ENCODE measurements around the gene ARHGAP24. TPM values are rescaled to one million over a fixed set of nuclear protein-coding genes. Genes with fewer than 3 reads are reported as not detected.

The ARHGAP24 gene
- total and polyA plus RNA-seq, 10 of the 15 experiments (the other 5 are each of a cell fraction or from before 2014, with no cell fraction given) = 0.10 to 4.2 (median 0.52) TPM

DNA sequence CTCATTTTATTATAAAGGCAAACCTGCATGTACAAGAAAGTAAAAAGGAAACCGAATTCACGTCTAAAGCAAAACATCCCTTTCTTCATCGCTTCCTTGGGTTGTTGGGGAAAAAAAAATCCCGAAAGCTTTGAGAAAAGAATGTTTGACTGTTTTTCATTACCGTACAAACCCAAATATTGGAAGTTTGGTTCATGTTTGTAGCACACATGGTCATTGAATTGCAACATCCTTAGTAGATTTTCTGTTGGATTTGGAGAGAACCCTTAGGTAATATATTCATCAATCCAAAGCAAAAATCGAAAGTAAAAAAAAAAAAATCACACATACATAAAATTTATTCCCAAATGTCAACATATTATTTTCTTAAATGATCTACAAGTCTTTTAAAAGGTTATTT is 464.6 kb downstream of the ARHGAP24 start:
- in situ Hi-C loops (cut with MboI) = no loop called here
- no peak for TF ChIP-seq SIX5 (IDR thresholded peaks at IDR 0.05; ENCODE audit: low read depth, low read length, severe bottlenecking)
- no peak for TF ChIP-seq SPI1 (IDR thresholded peaks at IDR 0.05; ENCODE audit: borderline replicate concordance, insufficient read depth, low read depth, low read length)
- TF ChIP-seq CBFB (IDR thresholded peaks at IDR 0.05; ENCODE audit: low read depth) = no peak
- TF ChIP-seq YY1 (IDR thresholded peaks at IDR 0.05; ENCODE audit: low read depth, low read length) = no peak
- TF ChIP-seq, protein P1, sequence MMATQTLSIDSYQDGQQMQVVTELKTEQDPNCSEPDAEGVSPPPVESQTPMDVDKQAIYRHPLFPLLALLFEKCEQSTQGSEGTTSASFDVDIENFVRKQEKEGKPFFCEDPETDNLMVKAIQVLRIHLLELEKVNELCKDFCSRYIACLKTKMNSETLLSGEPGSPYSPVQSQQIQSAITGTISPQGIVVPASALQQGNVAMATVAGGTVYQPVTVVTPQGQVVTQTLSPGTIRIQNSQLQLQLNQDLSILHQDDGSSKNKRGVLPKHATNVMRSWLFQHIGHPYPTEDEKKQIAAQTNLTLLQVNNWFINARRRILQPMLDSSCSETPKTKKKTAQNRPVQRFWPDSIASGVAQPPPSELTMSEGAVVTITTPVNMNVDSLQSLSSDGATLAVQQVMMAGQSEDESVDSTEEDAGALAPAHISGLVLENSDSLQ (IDR thresholded peaks at IDR 0.05) = no peak
- no peak for TF ChIP-seq RB1 (IDR thresholded peaks at IDR 0.05; ENCODE audit: borderline replicate concordance)
- TF ChIP-seq DPF2 (IDR thresholded peaks at IDR 0.05) = no peak
- TF ChIP-seq, protein P2, sequence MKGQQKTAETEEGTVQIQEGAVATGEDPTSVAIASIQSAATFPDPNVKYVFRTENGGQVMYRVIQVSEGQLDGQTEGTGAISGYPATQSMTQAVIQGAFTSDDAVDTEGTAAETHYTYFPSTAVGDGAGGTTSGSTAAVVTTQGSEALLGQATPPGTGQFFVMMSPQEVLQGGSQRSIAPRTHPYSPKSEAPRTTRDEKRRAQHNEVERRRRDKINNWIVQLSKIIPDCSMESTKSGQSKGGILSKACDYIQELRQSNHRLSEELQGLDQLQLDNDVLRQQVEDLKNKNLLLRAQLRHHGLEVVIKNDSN (IDR thresholded peaks at IDR 0.05; ENCODE audit: borderline replicate concordance, extremely low read length, insufficient read depth, low read depth, low read length) = no peak
- TF ChIP-seq SP1 (IDR thresholded peaks at IDR 0.05; ENCODE audit: low read depth, low read length) = no peak
- TF ChIP-seq EP300 (IDR thresholded peaks at IDR 0.05; ENCODE audit: borderline replicate concordance in 1 of 2, control insufficient read depth in 1 of 2, low read depth in 2 of 2, low read length in 2 of 2) = no peak
- H3K4me2 ChIP-seq (ENCODE audit: control insufficient read depth, insufficient read depth) = no peak overlapping the region
- no peaks in the 10 kb centered on the region for H3K79me2 ChIP-seq (ENCODE audit: control insufficient read depth, insufficient read depth, low read length)
- no peaks in the 10 kb centered on the region for H3K9me3 ChIP-seq (replicated peaks; ENCODE audit: control insufficient read depth, insufficient read depth, low read length)
- intact Hi-C loops (cut with micrococcal nuclease; ENCODE audit: unreplicated experiment) = no loop called here
- no peaks in the 10 kb centered on the region for H3K27me3 ChIP-seq (replicated peaks in 1 of 2; ENCODE audit: control insufficient read depth in 2 of 2, insufficient read depth in 2 of 2, low read length in 1 of 2)
- H2AFZ ChIP-seq (ENCODE audit: control insufficient read depth, low read depth, low read length) = no peak overlapping the region
- no peak overlapping the region for H3K4me3 ChIP-seq
- POLR2A ChIA-PET = no interaction called here
- WGBS (ENCODE audit: insufficient coverage, insufficient replicate concordance, low lambda C conversion rate, missing lambda C conversion rate) = 37% methylated on average over 6 of the region's 6 CpGs
- BruUV-seq (replicated peaks) = no TSS peak
- H3K27ac ChIP-seq (ENCODE audit: control insufficient read depth, insufficient read depth) = no peak overlapping the region
- H4K20me1 ChIP-seq (ENCODE audit: control insufficient read depth, insufficient read depth) = no peaks in the 10 kb centered on the region
- no peak for FAIRE-seq
- CTCF ChIA-PET = interaction anchor here (0.7 to 1.0 kb wide), 2 partner anchors 10 to 771 kb away, joined by 3 read pairs; no protein-coding TSS in a partner anchor
- SMC1A ChIA-PET (ENCODE audit: uncharacterized antibody, unreplicated experiment) = interaction anchor here (1.2 kb wide), 1 partner anchor 11 kb away, joined by 3 read pairs; no protein-coding TSS in a partner anchor
- H3K36me3 ChIP-seq (ENCODE audit: control insufficient read depth in 2 of 2, insufficient read depth in 2 of 2, low read length in 1 of 2) = no peaks in the 10 kb centered on the region
- no peaks in the 10 kb centered on the region for H3K4me1 ChIP-seq (ENCODE audit: control insufficient read depth, insufficient read depth, low read length)
- DNase-seq (ENCODE audit: low read depth, low spot score) = no peak
- RAD21 ChIA-PET (ENCODE audit: unreplicated experiment) = no interaction called here
- no peak for ATAC-seq
- H3K9ac ChIP-seq (ENCODE audit: control insufficient read depth, insufficient read depth, low read length) = no peak overlapping the region
